H9 (cell line): ENCODE measurements around the gene RNU2-63P. TPM values are rescaled to one million over a fixed set of nuclear protein-coding genes. Genes with fewer than 3 reads are reported as not detected.

Experiments used
- DNase-seq: peaks from one replicate; pipeline ENCODE4 v3.0.0-alpha.2; 2017
- H2AFZ ChIP-seq: one replicate; pipeline ENCODE4 v1.6.1; 2013; ENCODE audit warnings: mild to moderate bottlenecking, low read length, control low read depth, moderate library complexity
- H2AK5ac ChIP-seq: 2 replicates; pipeline ENCODE4 v1.6.1; 2013; ENCODE audit warnings: low read length, control low read depth, mixed read lengths; ENCODE audit not compliant: insufficient read length
- H2BK120ac ChIP-seq: one replicate; pipeline ENCODE4 v1.6.1; 2013; ENCODE audit warnings: low read depth, mild to moderate bottlenecking, low read length, control low read depth, inconsistent platforms; ENCODE audit not compliant: poor library complexity, severe bottlenecking
- H2BK12ac ChIP-seq: 2 replicates; pipeline ENCODE4 v1.6.1; 2013; ENCODE audit warnings: low read length, control low read depth, mixed read lengths, low read depth; ENCODE audit not compliant: insufficient read length
- H2BK15ac ChIP-seq: 2 replicates; pipeline ENCODE4 v1.6.1; 2013; ENCODE audit warnings: low read depth, low read length, control low read depth
- H2BK20ac ChIP-seq: one replicate; pipeline ENCODE4 v1.6.1; 2013; ENCODE audit warnings: low read depth, mild to moderate bottlenecking, low read length, control low read depth, inconsistent platforms; ENCODE audit not compliant: poor library complexity, severe bottlenecking
- H2BK5ac ChIP-seq: 2 replicates; pipeline ENCODE4 v1.6.1; 2013; ENCODE audit warnings: low read length, control low read depth, mixed read lengths; ENCODE audit not compliant: insufficient read length
- H3K14ac ChIP-seq: 2 replicates; pipeline ENCODE4 v1.6.1; 2013; ENCODE audit warnings: low read length, control low read depth; ENCODE audit not compliant: insufficient read depth
- H3K18ac ChIP-seq: 2 replicates; pipeline ENCODE4 v1.6.1; 2013; ENCODE audit warnings: low read depth, mild to moderate bottlenecking, mixed read lengths, low read length, control low read depth; ENCODE audit not compliant: insufficient read length
- H3K23ac ChIP-seq: 2 replicates; pipeline ENCODE4 v1.6.1; 2013; ENCODE audit warnings: low read length, control low read depth, mixed read lengths, low read depth; ENCODE audit not compliant: insufficient read length
- H3K23me2 ChIP-seq: 2 replicates; pipeline ENCODE4 v1.6.1; 2013; ENCODE audit warnings: low read depth, mild to moderate bottlenecking, mixed read lengths, low read length, control low read depth; ENCODE audit not compliant: insufficient read length, poor library complexity, severe bottlenecking
- H3K27ac ChIP-seq: 2 replicates; pipeline ENCODE4 v1.5.1; 2013; ENCODE audit warnings: low read length, control low read depth, mixed read lengths, low read depth; ENCODE audit not compliant: insufficient read length
- H3K27me3 ChIP-seq: 2 replicates; pipeline ENCODE4 v1.6.1; 2013; ENCODE audit warnings: low read length, control low read depth, inconsistent platforms; ENCODE audit not compliant: insufficient read depth
- H3K4ac ChIP-seq: 2 replicates; pipeline ENCODE4 v1.6.1; 2013; ENCODE audit warnings: low read depth, mild to moderate bottlenecking, control low read depth, inconsistent platforms, low read length, moderate library complexity
- H3K4me1 ChIP-seq: 2 replicates; pipeline ENCODE4 v1.6.1; 2013; ENCODE audit warnings: low read length, control low read depth, inconsistent platforms; ENCODE audit not compliant: insufficient read depth
- H3K4me2 ChIP-seq: 2 replicates; pipeline ENCODE4 v1.6.1; 2013; ENCODE audit warnings: low read length, control low read depth, mixed read lengths; ENCODE audit not compliant: insufficient read length, insufficient read depth
- H3K56ac ChIP-seq: 2 replicates; pipeline ENCODE4 v1.6.1; 2013; ENCODE audit warnings: low read depth, mild to moderate bottlenecking, mixed read lengths, low read length, control low read depth; ENCODE audit not compliant: insufficient read length
- H3K79me1 ChIP-seq: 2 replicates; pipeline ENCODE4 v1.6.1; 2013; ENCODE audit warnings: low read depth, mild to moderate bottlenecking, moderate library complexity, low read length, control low read depth, inconsistent platforms; ENCODE audit not compliant: insufficient read depth, poor library complexity, severe bottlenecking
- H3K79me2 ChIP-seq: 2 replicates; pipeline ENCODE4 v1.6.1; 2013; ENCODE audit warnings: low read length, control low read depth, inconsistent platforms; ENCODE audit not compliant: insufficient read depth
- H3K9ac ChIP-seq: 2 replicates; pipeline ENCODE4 v1.6.1; 2013; ENCODE audit warnings: low read length, control low read depth, mixed read lengths; ENCODE audit not compliant: insufficient read length; ENCODE audit errors: extremely low read depth
- H3K9me3 ChIP-seq: one replicate; pipeline ENCODE4 v1.6.1; 2013; ENCODE audit warnings: low read depth, low read length, inconsistent platforms; ENCODE audit not compliant: control insufficient read depth
- H3T11ph ChIP-seq: one replicate; pipeline ENCODE4 v1.6.1; 2013; ENCODE audit warnings: mild to moderate bottlenecking, low read length, control low read depth, inconsistent platforms
- H4K20me1 ChIP-seq: one replicate; pipeline ENCODE4 v1.6.1; 2013; ENCODE audit not compliant: control insufficient read depth, insufficient read length, insufficient read depth
- H4K5ac ChIP-seq: 2 replicates; pipeline ENCODE4 v1.6.1; 2013; ENCODE audit warnings: low read depth, mild to moderate bottlenecking, mixed read lengths, low read length, control low read depth; ENCODE audit not compliant: insufficient read length
- H4K8ac ChIP-seq: replicated peaks from 2 replicates; pipeline ENCODE4 v1.6.1; 2013; ENCODE audit warnings: low read length, control low read depth, mixed read lengths, low read depth; ENCODE audit not compliant: insufficient read length
- H4K91ac ChIP-seq: 2 replicates; pipeline ENCODE4 v1.6.1; 2013; ENCODE audit warnings: low read depth, mild to moderate bottlenecking, moderate library complexity, mixed read lengths, low read length, control low read depth; ENCODE audit not compliant: insufficient read length
- H3K27ac Mint-ChIP-seq, 3 experiments: 2 replicates in 2 of 3; 3 replicates in 1 of 3; pipeline ENCODE4 v1.8.0; 2020 to 2021; ENCODE audit warnings: mixed read lengths in 3 of 3, mild to moderate bottlenecking in 1 of 3, moderate library complexity in 1 of 3
- H3K27me3 Mint-ChIP-seq: 2 replicates; pipeline ENCODE4 v1.8.0; 2021; ENCODE audit warnings: low read depth, mild to moderate bottlenecking, moderate library complexity, mixed read lengths
- H3K36me3 Mint-ChIP-seq, 3 experiments: 2 replicates in 2 of 3; 3 replicates in 1 of 3; pipeline ENCODE4 v1.8.0; 2020 to 2021; ENCODE audit warnings: low read depth in 3 of 3, mixed read lengths in 3 of 3; ENCODE audit not compliant: insufficient read depth in 1 of 3
- H3K4me1 Mint-ChIP-seq, 2 experiments: 2 replicates each; pipeline ENCODE4 v1.8.0; 2020; ENCODE audit warnings: mixed read lengths in 2 of 2
- H3K4me3 Mint-ChIP-seq, 2 experiments: 2 replicates in 1 of 2; 3 replicates in 1 of 2; pipeline ENCODE4 v1.8.0; 2020 to 2021; ENCODE audit warnings: mild to moderate bottlenecking in 2 of 2, mixed read lengths in 2 of 2, moderate library complexity in 1 of 2
- H3K9me3 Mint-ChIP-seq, 2 experiments: 2 replicates in 1 of 2; 3 replicates in 1 of 2; pipeline ENCODE4 v1.8.0; 2020; ENCODE audit warnings: mild to moderate bottlenecking in 2 of 2, mixed read lengths in 2 of 2, moderate library complexity in 1 of 2
- CTCF ChIP-seq: fragments of 200-600 bp; sonication (generic); conservative IDR thresholded peaks from 3 replicates; pipeline ENCODE4 v1.8.0; 2021; ENCODE audit warnings: antibody characterized with exemption, mild to moderate bottlenecking
- WGBS: extraction: QIAGEN DNeasy Blood & Tissue Kit; methylation state at CpG from one replicate; pipeline ENCODE4 v1.1.7; 2013; ENCODE audit warnings: missing lambda C conversion rate, low lambda C conversion rate, mixed read lengths; ENCODE audit not compliant: insufficient read length; ENCODE audit errors: extremely low coverage; 5-methylcytosine and 5-hydroxymethylcytosine counted together
- total RNA-seq: library from RNA; stranded (reverse); gene quantifications from 2 replicates; pipeline ENCODE4 v1.2.1, GENCODE V29; 2021

Gene RNU2-63P
- total RNA-seq, 1 experiment from 2014 or later: 31.1 TPM

GRCh38 chr2:88054782-88055370 is 38.5 kb upstream of the RNU2-63P start:
- Mint-ChIP-seq H3K27ac (peak overlapping the region; percentile 75 to 99 (median 95)), H3K4me1 (peaks cover 23 to 24% of the 10 kb centered on the region in 2 experiments), H3K27me3 (no peaks in the 10 kb centered on the region; the same call in 1 of the 2 replicates), H3K4me3 (peak overlapping the region; percentile 95), H3K9me3 (no peaks in the 10 kb centered on the region; a peak in 2 of 5 replicates), H3K36me3 (peaks cover 2 to 9% (median 3%) of the 10 kb centered on the region in 3 experiments; a peak in 5 of 7 replicates)
- Histone ChIP-seq H4K8ac (no peak overlapping the region), H4K20me1 (no peaks in the 10 kb centered on the region), H3K4me2 (peak overlapping the region; percentile 85), H3K79me2 (no peaks in the 10 kb centered on the region; the same call in 1 of the 2 replicates), H2BK20ac (no peak overlapping the region), H2AK5ac (no peak overlapping the region), H3K14ac (peak overlapping the region; percentile 97), H3K4me1 (no peaks in the 10 kb centered on the region; the same call in 1 of the 2 replicates), H3K27ac (no peak overlapping the region), H3T11ph (no peak overlapping the region), H3K79me1 (peaks cover 4% of the 10 kb centered on the region), H3K4ac (peak overlapping the region; percentile 11; the same call in 1 of the 2 replicates), H3K56ac (no peak overlapping the region), H3K27me3 (no peaks in the 10 kb centered on the region), H3K9me3 (no peaks in the 10 kb centered on the region), H2AFZ (no peak overlapping the region), H3K18ac (peak overlapping the region; percentile 66), H2BK5ac (no peak overlapping the region), H4K91ac (no peak overlapping the region), H2BK15ac (no peak overlapping the region), H2BK12ac (no peak overlapping the region), H3K23ac (no peak overlapping the region), H4K5ac (no peak overlapping the region), H3K9ac (peak overlapping the region; percentile 93), H3K23me2 (no peaks in the 10 kb centered on the region), H2BK120ac (no peak overlapping the region)
- no CpG with 5 or more reads among the region's 25 CpGs for WGBS
- no peak for TF ChIP-seq CTCF
- DNase-seq: no peak
